Fibroblast of villous mesenchyme (primary cell): ENCODE results near the gene KANK4. TPM values are rescaled to one million over a fixed set of nuclear protein-coding genes. Genes with fewer than 3 reads are reported as not detected.
"Not testable (repeated sequence)": the region's sequence is repeated elsewhere in the genome, so short reads cannot be mapped to it uniquely, and the experiment has no call there.

Experiments used
- DNase-seq: peaks from one replicate; pipeline ENCODE4 v3.0.0-alpha.2; 2010; ENCODE audit warnings: low read depth
- H3K4me3 ChIP-seq: 2 replicates; pipeline ENCODE4 v1.5.1; 2011; ENCODE audit warnings: low read depth, mild to moderate bottlenecking, low read length
- total RNA-seq: library from RNA; depleted of rRNA; stranded (reverse); fragments of >200 nt; gene quantifications from 2 replicates; pipeline ENCODE4 v1.2.3, GENCODE V29; 2012
- TF ChIP-seq, protein P1 (sequence below): IDR thresholded peaks from 2 replicates; pipeline ENCODE4 v1.5.1; 2012; ENCODE audit warnings: low read depth, mild to moderate bottlenecking, low read length; ENCODE audit not compliant: insufficient read depth

KANK4 gene
- total RNA-seq, 1 donor = not detected

- H3K4me3 ChIP-seq = no peak overlapping the region
- DNase-seq = no peak
- TF ChIP-seq, protein P1, sequence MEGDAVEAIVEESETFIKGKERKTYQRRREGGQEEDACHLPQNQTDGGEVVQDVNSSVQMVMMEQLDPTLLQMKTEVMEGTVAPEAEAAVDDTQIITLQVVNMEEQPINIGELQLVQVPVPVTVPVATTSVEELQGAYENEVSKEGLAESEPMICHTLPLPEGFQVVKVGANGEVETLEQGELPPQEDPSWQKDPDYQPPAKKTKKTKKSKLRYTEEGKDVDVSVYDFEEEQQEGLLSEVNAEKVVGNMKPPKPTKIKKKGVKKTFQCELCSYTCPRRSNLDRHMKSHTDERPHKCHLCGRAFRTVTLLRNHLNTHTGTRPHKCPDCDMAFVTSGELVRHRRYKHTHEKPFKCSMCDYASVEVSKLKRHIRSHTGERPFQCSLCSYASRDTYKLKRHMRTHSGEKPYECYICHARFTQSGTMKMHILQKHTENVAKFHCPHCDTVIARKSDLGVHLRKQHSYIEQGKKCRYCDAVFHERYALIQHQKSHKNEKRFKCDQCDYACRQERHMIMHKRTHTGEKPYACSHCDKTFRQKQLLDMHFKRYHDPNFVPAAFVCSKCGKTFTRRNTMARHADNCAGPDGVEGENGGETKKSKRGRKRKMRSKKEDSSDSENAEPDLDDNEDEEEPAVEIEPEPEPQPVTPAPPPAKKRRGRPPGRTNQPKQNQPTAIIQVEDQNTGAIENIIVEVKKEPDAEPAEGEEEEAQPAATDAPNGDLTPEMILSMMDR = no peak
Measured at GRCh38 chr1:62260688-62261087, 58.5 kb downstream of the KANK4 start.

GRCh38 chr1:62259551-62259950 lies 59.7 kb downstream of the KANK4 start:
- TF ChIP-seq, protein P1 = no peak
- DNase-seq = no peak
- H3K4me3 ChIP-seq = no peak overlapping the region

GRCh38 chr1:62250126-62250726 lies 69.0 kb downstream of the KANK4 start:
- H3K4me3 ChIP-seq = no peak overlapping the region
- TF ChIP-seq, protein P1 = no peak
- no peak for DNase-seq

DNA sequence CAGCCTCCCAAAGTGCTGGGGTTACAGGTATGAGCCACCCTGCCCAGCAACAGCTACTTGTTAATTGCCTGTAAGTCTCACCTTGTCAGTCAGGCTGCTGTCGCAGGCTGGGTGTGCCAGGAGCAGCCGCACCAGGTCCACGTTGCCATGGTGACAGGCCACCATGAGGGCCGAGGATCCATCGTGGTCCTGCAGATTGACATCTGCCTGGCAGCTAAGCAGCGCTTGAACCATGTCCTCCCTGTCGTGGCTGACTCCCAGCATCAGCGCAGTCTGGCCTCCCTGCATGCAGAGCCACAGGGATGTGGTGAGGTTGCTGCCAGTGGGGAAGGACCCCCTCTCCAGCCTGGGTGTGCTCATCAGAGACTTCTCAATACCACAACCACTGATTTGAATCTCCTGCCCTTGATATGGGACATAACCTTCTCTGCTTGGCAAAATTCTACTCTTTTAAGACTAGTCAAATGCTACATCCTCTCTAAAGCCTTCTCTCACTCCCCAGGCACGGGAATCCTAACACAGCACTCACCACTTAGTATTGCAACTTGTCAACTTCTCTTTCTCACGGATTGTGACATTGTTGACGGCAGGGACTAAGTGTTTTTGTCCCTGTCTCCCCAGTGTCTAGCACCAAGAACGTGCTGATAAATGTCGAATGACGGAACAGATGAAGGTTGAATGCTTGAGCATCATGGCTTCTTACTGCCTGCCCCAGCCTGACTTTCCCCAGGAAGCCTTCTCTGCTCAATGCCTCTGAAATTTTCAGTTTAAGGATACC lies 71.7 kb downstream of the KANK4 start:
- TF ChIP-seq, protein P1 = no peak
- H3K4me3 ChIP-seq = no peak overlapping the region
- DNase-seq = no peak

GRCh38 chr1:62245201-62245600 lies 74.0 kb downstream of the KANK4 start:
- TF ChIP-seq, protein P1 = no peak
- H3K4me3 ChIP-seq = no peak overlapping the region
- DNase-seq = no peak

DNA sequence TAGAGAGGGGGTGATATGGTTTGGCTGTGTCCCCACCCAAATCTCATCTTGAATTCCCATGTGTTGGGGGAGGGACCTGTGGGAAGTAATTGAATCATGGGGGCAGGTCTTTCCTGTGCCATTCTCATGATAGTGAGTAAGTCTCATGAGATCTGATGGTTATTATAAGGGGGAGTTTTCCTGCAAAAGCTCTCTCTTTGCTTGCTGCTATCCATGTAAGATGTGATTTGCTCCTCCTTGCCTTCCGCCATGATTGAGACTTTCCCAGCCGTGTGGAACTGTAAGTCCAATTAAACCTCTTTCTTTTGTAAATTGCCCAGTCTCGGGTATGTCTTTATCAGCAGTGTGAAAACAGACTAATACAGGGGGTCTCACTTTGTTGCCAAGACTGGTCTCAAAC lies 74.9 kb downstream of the KANK4 start:
- not testable (repeated sequence) for DNase-seq, H3K4me3 ChIP-seq

DNA sequence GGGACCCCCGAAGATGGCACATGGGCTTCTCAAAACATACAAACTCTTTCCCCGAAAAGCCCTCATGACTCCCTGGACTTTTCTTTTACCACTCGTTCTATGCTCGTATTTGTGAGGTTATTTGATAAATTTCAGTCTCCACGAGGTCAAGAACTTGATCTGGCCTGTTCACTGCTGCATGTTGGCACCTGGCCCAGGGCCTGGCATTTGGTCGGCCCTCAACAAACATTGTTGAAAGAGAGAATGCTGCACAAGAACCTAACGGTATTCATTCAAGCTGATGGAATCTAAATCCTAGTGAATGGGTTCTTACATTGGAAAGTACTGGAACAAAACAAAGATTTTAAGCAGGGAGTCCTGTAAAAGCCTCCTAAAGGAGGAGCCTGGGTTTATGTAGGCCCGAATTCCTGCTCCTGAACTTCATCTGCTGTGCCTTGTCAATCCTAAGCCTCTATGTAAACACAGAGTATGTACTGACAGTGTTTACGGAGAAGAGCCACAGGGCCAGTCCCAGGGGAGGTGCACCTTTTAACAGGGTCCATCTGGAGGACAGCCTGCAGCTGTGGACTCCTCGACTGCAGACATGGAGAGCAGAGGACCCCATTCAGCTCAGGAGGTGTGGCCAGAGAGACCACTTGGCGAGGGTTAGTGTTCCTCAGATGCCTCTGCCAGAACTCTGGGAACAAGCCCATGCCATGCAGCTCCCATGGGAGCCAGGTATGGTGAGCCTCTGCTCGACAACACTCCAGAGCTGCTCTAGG lies 77.7 kb downstream of the KANK4 start:
- DNase-seq = peak; percentile 10
- TF ChIP-seq, protein P1 = no peak
- H3K4me3 ChIP-seq = no peak overlapping the region
